ENCODE measurements around the gene TWF2. TPM values are rescaled to one million over a fixed set of nuclear protein-coding genes. Genes with fewer than 3 reads are reported as not detected.

The TWF2 gene
- total RNA-seq, 1 experiment from 2014 or later: 44.8 TPM

DNA sequence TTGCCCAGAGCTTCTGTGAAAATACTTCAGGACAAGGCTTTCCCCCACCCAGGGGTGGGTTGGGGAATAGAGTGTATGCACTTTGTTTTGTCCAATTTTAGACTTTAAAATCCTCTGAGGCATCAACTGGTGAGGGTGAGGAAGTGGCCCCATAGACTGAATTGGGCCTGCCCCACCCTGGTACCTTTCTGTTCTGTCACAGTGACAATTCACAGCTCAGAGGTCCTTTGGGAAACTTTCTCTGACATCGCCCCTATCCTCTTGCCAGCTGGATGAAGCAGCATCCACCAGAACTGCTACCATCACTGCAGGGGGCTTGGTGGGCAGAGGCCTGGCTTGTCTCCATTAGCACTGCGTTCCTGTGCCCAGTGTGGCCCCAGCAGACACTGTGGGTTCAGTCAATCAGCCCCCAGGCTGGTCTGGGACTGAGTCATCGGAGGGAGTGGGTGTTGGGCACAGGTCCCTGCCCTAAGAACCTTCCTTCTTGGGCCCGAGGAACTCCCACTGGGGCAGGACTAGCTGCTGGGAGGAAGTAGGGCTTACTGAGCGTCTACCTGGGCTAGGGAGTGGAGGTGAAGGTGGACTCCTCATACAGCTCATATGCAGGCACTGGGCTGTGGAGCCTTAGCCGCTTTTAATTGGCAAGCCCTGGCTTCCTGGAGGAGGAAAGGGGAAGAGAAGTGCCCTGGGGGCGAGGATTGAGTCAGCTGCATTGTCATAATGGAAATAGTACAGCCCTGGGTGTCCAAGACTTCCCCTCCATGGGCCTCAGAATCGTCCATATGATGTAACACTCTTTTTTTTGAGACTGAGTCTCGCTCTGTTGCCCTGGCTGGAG, 5.1 kb upstream of the TWF2 start:
- Histone ChIP-seq H3K4me1 (ENCODE audit: insufficient read depth, low read length) (no peaks in the 10 kb centered on the region), H2AK5ac (ENCODE audit: insufficient read length, low read length) (no peak overlapping the region), H3K27ac (ENCODE audit: insufficient read length, low read depth, low read length) (no peak overlapping the region), H3K23ac (ENCODE audit: insufficient read length, low read depth, low read length) (no peak overlapping the region), H3K14ac (ENCODE audit: insufficient read depth, low read length) (no peak overlapping the region), H3T11ph (ENCODE audit: low read length) (no peak overlapping the region), H2BK5ac (ENCODE audit: insufficient read length, low read length) (no peak overlapping the region), H2BK20ac (ENCODE audit: low read depth, low read length, poor library complexity, severe bottlenecking) (no peak overlapping the region), H3K9me3 (ENCODE audit: control insufficient read depth, low read depth, low read length) (no peaks in the 10 kb centered on the region), H3K4me2 (ENCODE audit: insufficient read depth, insufficient read length, low read length) (no peak overlapping the region), H4K20me1 (ENCODE audit: control insufficient read depth, insufficient read depth, insufficient read length) (no peaks in the 10 kb centered on the region), H4K8ac (replicated peaks; ENCODE audit: insufficient read length, low read depth, low read length) (no peak overlapping the region), H3K9ac (ENCODE audit: extremely low read depth, insufficient read length, low read length) (no peak overlapping the region), H4K91ac (ENCODE audit: insufficient read length, low read depth, low read length) (no peak overlapping the region), H3K18ac (ENCODE audit: insufficient read length, low read depth, low read length) (no peak overlapping the region), H3K79me1 (ENCODE audit: insufficient read depth, low read depth, low read length, poor library complexity, severe bottlenecking) (no peaks in the 10 kb centered on the region), H3K27me3 (ENCODE audit: insufficient read depth, low read length) (peaks cover 14% of the 10 kb centered on the region; the same call in 1 of the 2 replicates), H2BK15ac (ENCODE audit: low read depth, low read length) (no peak overlapping the region), H2AFZ (ENCODE audit: low read length) (no peak overlapping the region), H3K23me2 (ENCODE audit: insufficient read length, low read depth, low read length, poor library complexity, severe bottlenecking) (peaks cover 3% of the 10 kb centered on the region), H3K56ac (ENCODE audit: insufficient read length, low read depth, low read length) (no peak overlapping the region), H3K4ac (ENCODE audit: low read depth, low read length) (no peak overlapping the region), H2BK12ac (ENCODE audit: insufficient read length, low read depth, low read length) (no peak overlapping the region), H2BK120ac (ENCODE audit: low read depth, low read length, poor library complexity, severe bottlenecking) (no peak overlapping the region), H4K5ac (ENCODE audit: insufficient read length, low read depth, low read length) (no peak overlapping the region), H3K79me2 (ENCODE audit: insufficient read depth, low read length) (no peaks in the 10 kb centered on the region)
- TF ChIP-seq, protein P1, sequence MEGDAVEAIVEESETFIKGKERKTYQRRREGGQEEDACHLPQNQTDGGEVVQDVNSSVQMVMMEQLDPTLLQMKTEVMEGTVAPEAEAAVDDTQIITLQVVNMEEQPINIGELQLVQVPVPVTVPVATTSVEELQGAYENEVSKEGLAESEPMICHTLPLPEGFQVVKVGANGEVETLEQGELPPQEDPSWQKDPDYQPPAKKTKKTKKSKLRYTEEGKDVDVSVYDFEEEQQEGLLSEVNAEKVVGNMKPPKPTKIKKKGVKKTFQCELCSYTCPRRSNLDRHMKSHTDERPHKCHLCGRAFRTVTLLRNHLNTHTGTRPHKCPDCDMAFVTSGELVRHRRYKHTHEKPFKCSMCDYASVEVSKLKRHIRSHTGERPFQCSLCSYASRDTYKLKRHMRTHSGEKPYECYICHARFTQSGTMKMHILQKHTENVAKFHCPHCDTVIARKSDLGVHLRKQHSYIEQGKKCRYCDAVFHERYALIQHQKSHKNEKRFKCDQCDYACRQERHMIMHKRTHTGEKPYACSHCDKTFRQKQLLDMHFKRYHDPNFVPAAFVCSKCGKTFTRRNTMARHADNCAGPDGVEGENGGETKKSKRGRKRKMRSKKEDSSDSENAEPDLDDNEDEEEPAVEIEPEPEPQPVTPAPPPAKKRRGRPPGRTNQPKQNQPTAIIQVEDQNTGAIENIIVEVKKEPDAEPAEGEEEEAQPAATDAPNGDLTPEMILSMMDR (conservative IDR thresholded peaks at IDR 0.05): no peak
- Mint-ChIP-seq H3K27ac (no peak overlapping the region), H3K4me1 (peaks cover 15 to 28% of the 10 kb centered on the region in 2 experiments), H3K36me3 (ENCODE audit: insufficient read depth in 1 of 3, low read depth in 3 of 3) (peaks cover 0 to 17% (median 10%) of the 10 kb centered on the region in 3 experiments; a peak in 5 of 7 replicates), H3K27me3 (ENCODE audit: low read depth) (peaks cover 46% of the 10 kb centered on the region), H3K9me3 (peaks cover 0 to 5% of the 10 kb centered on the region in 2 experiments; a peak in 2 of 5 replicates), H3K4me3 (peak overlapping the region; percentile 53 to 74; a peak in 4 of 5 replicates)
- DNase-seq: peak; percentile 27
- WGBS (ENCODE audit: extremely low coverage, insufficient read length, low lambda C conversion rate): no CpG with 5 or more reads among the region's 9 CpGs
